ENCODE data around the gene SPRR2D.

The SPRR2D gene

DNA sequence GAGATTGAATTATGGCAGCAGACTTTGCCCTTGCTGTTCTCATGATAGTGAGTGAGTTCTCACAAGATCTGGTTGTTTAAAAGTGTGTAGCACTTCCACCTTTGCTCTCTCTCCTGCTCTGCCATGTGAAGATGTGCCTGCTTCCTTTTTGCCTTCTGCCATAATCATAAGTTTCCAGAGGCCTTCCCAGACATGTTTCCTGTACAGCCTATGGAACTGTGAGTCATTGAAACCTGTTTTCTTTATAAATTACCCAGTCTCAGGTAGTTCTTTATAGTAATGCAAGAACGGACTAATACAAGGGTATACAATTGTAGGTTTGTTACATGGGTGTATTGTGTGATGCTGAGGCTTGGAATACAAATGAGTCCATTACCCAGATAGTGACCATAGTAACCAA, 5.7 kb downstream of the SPRR2D start:
- Histone ChIP-seq H3K4me3 (ENCODE audit: low read depth in 1 of 2, low read length in 1 of 2) (no peak overlapping the region), H3K9me3 (no peaks in the 10 kb centered on the region), H3K4me1 (ENCODE audit: control insufficient read depth in 1 of 2, insufficient read depth in 1 of 2, low read depth in 1 of 2, low read length in 1 of 2) (no peaks in the 10 kb centered on the region), H3K27ac (no peak overlapping the region), H3K27me3 (peaks cover 17% of the 10 kb centered on the region), H3K36me3 (no peaks in the 10 kb centered on the region)
- TF ChIP-seq CTCF (IDR thresholded peaks at IDR 0.05), result no peak

DNA sequence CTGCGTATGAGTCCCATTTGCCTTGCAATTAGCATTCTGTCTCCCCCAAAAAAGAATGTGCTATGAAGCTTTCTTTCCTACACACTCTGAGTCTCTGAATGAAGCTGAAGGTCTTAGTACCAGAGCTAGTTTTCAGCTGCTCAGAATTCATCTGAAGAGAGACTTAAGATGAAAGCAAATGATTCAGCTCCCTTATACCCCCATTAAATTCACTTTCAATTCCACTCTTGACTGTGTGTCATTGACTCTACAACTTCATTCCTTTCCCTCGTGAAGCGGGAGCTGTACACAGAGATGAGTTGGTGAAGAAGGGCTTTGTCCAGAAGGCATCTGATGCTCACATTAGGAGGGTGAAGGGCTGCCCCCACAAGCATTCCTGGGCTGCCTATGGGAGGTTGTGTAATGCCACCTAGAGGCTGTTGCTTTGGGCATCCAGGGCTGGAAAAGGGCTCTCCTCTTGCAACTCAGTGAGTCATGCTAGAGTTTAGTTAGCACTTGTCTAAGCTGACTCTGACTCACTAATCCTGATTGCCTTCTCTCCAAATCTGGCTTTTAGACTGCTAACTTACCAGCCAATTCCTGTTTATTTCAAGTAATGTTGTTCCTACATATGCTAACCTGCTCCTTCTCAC, 8.1 kb downstream of the SPRR2D start:
- Histone ChIP-seq H3K4me1 (ENCODE audit: control insufficient read depth in 1 of 2, insufficient read depth in 1 of 2, low read depth in 1 of 2, low read length in 1 of 2) (no peaks in the 10 kb centered on the region), H3K27me3 (peaks cover 17% of the 10 kb centered on the region), H3K4me3 (ENCODE audit: low read depth in 1 of 2, low read length in 1 of 2) (no peak overlapping the region), H3K9me3 (no peaks in the 10 kb centered on the region), H3K36me3 (no peaks in the 10 kb centered on the region), H3K27ac (no peak overlapping the region)
- no peak for TF ChIP-seq CTCF (IDR thresholded peaks at IDR 0.05)

DNA sequence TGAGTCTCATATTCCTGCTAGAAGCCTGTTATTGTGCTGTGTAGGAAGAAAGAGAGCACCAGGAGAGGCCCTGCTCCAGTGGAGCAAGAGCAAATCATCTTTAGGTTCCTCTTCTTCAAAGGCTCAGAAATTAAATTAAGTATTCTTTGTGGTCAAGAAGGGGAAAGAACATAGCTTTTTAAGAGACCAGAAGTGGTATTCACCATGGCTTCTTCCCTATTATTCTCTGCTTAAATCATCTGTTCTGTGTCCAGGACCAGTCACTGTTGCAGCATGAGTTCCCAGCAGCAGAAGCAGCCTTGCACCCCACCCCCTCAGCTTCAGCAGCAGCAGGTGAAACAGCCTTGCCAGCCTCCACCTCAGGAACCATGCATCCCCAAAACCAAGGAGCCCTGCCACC, 8.8 kb downstream of the SPRR2D start:
- Histone ChIP-seq H3K27ac (no peak overlapping the region), H3K4me1 (ENCODE audit: control insufficient read depth in 1 of 2, insufficient read depth in 1 of 2, low read depth in 1 of 2, low read length in 1 of 2) (no peaks in the 10 kb centered on the region), H3K27me3 (peaks cover 17% of the 10 kb centered on the region), H3K4me3 (ENCODE audit: low read depth in 1 of 2, low read length in 1 of 2) (no peak overlapping the region), H3K9me3 (no peaks in the 10 kb centered on the region), H3K36me3 (no peaks in the 10 kb centered on the region)
- TF ChIP-seq CTCF (IDR thresholded peaks at IDR 0.05), result no peak

- peaks cover 17% of the 10 kb centered on the region for H3K27me3 ChIP-seq
- no peak for TF ChIP-seq CTCF (IDR thresholded peaks at IDR 0.05)
- no peaks in the 10 kb centered on the region for H3K36me3 ChIP-seq
- H3K27ac ChIP-seq, result no peak within 1 kb of the TSS
- H3K4me1 ChIP-seq (ENCODE audit: control insufficient read depth in 1 of 2, insufficient read depth in 1 of 2, low read depth in 1 of 2, low read length in 1 of 2), result no peaks in the 10 kb centered on the region
- no peak within 1 kb of the TSS for H3K4me3 ChIP-seq (ENCODE audit: low read depth in 1 of 2, low read length in 1 of 2)
- no peaks in the 10 kb centered on the region for H3K9me3 ChIP-seq
Observed at GRCh38 chr1:153030895-153031294, 10.0 kb downstream of the SPRR2D start, which contains the start of gene SPRR1B. Gene SPRR1B, plus strand, starts transcription at chr1:153031203. Its CDS starts 1,143 bp downstream, at chr1:153032346.

- no peak for TF ChIP-seq CTCF (IDR thresholded peaks at IDR 0.05)
- peaks cover 13% of the 10 kb centered on the region for H3K27me3 ChIP-seq
- no peaks in the 10 kb centered on the region for H3K9me3 ChIP-seq
- no peak overlapping the region for H3K4me3 ChIP-seq (ENCODE audit: low read depth in 1 of 2, low read length in 1 of 2)
- no peak overlapping the region for H3K27ac ChIP-seq
- no peaks in the 10 kb centered on the region for H3K36me3 ChIP-seq
- H3K4me1 ChIP-seq (ENCODE audit: control insufficient read depth in 1 of 2, insufficient read depth in 1 of 2, low read depth in 1 of 2, low read length in 1 of 2), result no peaks in the 10 kb centered on the region
Observed at GRCh38 chr1:153028766-153029165, 12.2 kb downstream of the SPRR2D start.
